Uterus (tissue), 2 donors: Measurements from ENCODE around the gene NEIL1.

Experiments used
- POLR2A ChIP-seq, 2 donors: fragments of 450-650 bp; IDR thresholded peaks; one replicate each; pipeline ENCODE4 v1.6.1; 2016; ENCODE audit warnings: antibody characterized with exemption in 2 of 2, mild to moderate bottlenecking in 1 of 2, moderate library complexity in 1 of 2
- TF ChIP-seq, protein P1 (sequence below), 4 experiments: fragments of 200-600 bp in 2 of 4; fragments of 450-650 bp in 2 of 4; sonication (generic) in 2 of 4; IDR thresholded peaks; one replicate each; pipeline ENCODE4 v1.5.1; 2016 to 2019; ENCODE audit warnings: antibody characterized with exemption in 4 of 4, mild to moderate bottlenecking in 2 of 4, moderate library complexity in 1 of 4

DNA sequence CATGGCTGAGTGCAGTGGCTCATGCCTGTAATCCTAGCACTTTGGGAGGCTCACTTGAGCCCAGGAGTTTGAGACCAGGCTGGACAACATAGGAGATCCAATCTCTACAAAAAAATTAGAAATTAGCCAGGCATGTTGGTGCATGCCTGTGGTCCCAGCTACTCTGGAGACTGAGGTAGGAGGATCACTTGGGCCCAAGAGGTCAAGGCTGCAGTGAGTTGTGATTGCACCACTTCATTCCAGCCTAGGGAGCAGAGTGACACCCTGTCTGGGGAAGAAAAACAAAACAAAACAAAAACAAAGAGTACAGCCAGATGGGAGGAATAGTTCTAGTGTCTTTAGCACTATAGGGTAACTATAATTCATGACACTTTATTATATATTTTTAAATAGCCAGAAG lies 37.1 kb upstream of the NEIL1 start:
- TF ChIP-seq, protein P1, sequence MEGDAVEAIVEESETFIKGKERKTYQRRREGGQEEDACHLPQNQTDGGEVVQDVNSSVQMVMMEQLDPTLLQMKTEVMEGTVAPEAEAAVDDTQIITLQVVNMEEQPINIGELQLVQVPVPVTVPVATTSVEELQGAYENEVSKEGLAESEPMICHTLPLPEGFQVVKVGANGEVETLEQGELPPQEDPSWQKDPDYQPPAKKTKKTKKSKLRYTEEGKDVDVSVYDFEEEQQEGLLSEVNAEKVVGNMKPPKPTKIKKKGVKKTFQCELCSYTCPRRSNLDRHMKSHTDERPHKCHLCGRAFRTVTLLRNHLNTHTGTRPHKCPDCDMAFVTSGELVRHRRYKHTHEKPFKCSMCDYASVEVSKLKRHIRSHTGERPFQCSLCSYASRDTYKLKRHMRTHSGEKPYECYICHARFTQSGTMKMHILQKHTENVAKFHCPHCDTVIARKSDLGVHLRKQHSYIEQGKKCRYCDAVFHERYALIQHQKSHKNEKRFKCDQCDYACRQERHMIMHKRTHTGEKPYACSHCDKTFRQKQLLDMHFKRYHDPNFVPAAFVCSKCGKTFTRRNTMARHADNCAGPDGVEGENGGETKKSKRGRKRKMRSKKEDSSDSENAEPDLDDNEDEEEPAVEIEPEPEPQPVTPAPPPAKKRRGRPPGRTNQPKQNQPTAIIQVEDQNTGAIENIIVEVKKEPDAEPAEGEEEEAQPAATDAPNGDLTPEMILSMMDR (IDR thresholded peaks at IDR 0.05) = no peak
- no peak for TF ChIP-seq POLR2A (IDR thresholded peaks at IDR 0.05)
